ENCODE results near the gene AK3.
"Not testable (repeated sequence)": the region's sequence is repeated elsewhere in the genome, so short reads cannot be mapped to it uniquely, and the experiment has no call there.

Gene AK3

GRCh38 chr9:4666042-4666699 is 74.8 kb downstream of the AK3 start, which contains the start of gene SPATA6L:
Gene SPATA6L, minus strand, starts transcription at chr9:4666480. Its CDS starts 230 bp downstream, at chr9:4666250.
- DNase-seq (ENCODE audit: low read depth in 2 of 2): no peak

DNA sequence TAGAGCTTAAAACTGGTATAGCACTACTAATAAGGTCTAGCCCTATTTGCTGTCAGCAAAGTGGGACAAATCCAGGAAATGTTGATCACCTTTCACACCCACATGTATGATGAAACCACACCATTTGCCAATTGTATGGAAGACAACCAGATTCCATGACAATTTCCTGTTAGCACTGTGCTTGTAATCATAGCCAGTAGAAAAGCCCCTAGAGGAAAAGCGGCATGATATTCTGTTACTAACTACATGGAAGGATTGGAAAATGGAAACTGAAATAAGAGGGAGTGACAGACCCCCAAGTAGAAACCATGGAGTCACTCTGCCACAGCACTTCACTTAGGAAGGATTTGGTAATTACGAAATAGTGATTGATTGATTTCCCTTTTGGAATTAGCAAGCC is 75.6 kb downstream of the AK3 start:
- no peak for DNase-seq (ENCODE audit: low read depth in 2 of 2)

GRCh38 chr9:4663956-4664355 is 77.0 kb downstream of the AK3 start:
- no peak for DNase-seq (ENCODE audit: low read depth in 2 of 2)

DNA sequence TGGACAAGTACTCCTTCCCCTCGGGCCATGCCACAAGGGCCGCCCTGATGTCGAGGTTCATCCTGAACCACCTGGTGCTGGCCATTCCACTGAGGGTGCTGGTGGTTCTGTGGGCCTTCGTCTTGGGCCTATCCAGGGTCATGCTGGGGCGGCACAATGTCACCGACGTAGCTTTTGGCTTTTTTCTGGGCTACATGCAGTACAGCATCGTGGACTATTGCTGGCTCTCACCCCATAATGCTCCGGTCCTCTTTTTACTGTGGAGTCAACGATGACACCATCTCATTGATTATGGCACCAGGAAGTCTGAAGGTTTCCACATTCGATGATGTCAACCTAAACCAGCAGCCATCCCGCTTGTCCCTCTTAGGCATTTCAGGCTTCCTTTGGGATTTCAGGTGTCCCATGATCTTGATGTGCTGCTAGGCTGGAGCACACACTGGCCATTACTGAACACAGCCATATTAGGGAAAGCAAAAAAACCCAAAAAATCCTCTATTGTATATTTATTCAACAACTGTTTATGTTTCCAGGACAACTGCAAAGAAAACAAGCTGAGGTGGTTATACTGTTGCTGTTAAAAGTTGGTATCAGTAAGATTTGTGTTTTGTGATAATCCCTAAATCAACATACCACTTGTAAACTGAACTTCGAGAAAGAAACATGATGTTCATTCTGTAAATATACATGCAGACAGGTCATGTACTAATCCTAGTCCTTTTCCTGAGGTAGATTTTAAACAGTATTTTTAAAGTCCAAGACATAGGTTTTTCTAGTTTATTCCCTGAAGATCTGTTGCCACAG is 77.8 kb downstream of the AK3 start:
- DNase-seq (ENCODE audit: low read depth in 2 of 2): no peak

- peak in 1 of 2 donors; percentile 44 for DNase-seq (ENCODE audit: low read depth in 2 of 2)
Observed at GRCh38 chr9:4662108-4662988, 78.7 kb downstream of the AK3 start, which contains the start of gene PLPP6. Gene PLPP6, plus strand, starts transcription at chr9:4662294. Its CDS starts 82 bp downstream, at chr9:4662376.

DNA sequence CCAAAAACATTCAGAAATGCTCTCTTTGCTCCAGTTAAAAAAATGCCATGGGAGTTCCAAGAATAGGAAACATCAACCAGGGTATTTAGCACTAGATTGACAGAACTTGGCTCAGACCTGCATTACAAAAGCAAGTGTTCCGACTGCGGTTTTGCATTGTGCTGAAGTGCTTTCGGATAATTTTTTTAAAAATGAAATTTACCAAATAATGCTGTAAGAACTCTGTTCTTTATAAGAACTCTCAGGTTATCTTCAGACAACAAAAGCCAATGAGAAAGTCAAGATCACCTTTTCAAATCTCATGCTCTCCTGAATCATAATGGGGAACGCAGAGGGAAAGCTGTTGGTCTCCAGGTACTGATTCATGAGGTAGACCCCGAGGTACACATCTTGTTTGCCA is 79.4 kb downstream of the AK3 start:
- no peak for DNase-seq (ENCODE audit: low read depth in 2 of 2)

GRCh38 chr9:4661165-4661564 is 79.8 kb downstream of the AK3 start:
- no peak for DNase-seq (ENCODE audit: low read depth in 2 of 2)

- DNase-seq (ENCODE audit: low read depth in 2 of 2): not testable (repeated sequence)
Observed at GRCh38 chr9:4660665-4661064, 80.3 kb downstream of the AK3 start.
